Liver (tissue), 9 donors: ENCODE measurements around the gene PAX5. TPM values are rescaled to one million over a fixed set of nuclear protein-coding genes. Genes with fewer than 3 reads are reported as not detected.

Source experiments
- DNase-seq: peaks from one replicate; pipeline ENCODE4 v3.0.0-alpha.2; 2017; ENCODE audit warnings: low spot score
- H3K27ac ChIP-seq, 2 donors: one replicate each; pipeline ENCODE4 v1.7.0; 2013; ENCODE audit warnings: inconsistent platforms in 2 of 2, low read length in 2 of 2, control low read depth in 1 of 2, low read depth in 1 of 2, mild to moderate bottlenecking in 1 of 2
- H3K27me3 ChIP-seq, 4 donors: one replicate each; pipeline versions ENCODE4 v1.6.1 to v1.7.0; 2013; ENCODE audit warnings: low read length in 3 of 4, inconsistent platforms in 1 of 4, mild to moderate bottlenecking in 1 of 4, moderate library complexity in 1 of 4; ENCODE audit not compliant: control insufficient read depth in 4 of 4, insufficient read depth in 4 of 4
- H3K36me3 ChIP-seq, 4 donors: one replicate each; pipeline versions ENCODE4 v1.6.1 to v1.7.0; 2013; ENCODE audit warnings: low read length in 3 of 4, mild to moderate bottlenecking in 3 of 4, low read depth in 1 of 4, moderate library complexity in 1 of 4; ENCODE audit not compliant: control insufficient read depth in 4 of 4, insufficient read depth in 3 of 4
- H3K4me1 ChIP-seq, 4 donors: one replicate each; pipeline versions ENCODE4 v1.6.1 to v1.7.0; 2013; ENCODE audit warnings: low read length in 3 of 4, mild to moderate bottlenecking in 3 of 4, moderate library complexity in 1 of 4; ENCODE audit not compliant: control insufficient read depth in 4 of 4, insufficient read depth in 4 of 4
- H3K4me3 ChIP-seq, 3 donors: one replicate each; pipeline versions ENCODE4 v1.6.1 to v1.7.0; 2013; ENCODE audit warnings: low read length in 3 of 3, control low read depth in 1 of 3, low read depth in 1 of 3, mild to moderate bottlenecking in 1 of 3
- H3K9ac ChIP-seq, 2 donors: one replicate each; pipeline ENCODE4 v1.7.0; 2013; ENCODE audit warnings: low read length in 2 of 2, mild to moderate bottlenecking in 2 of 2, moderate library complexity in 2 of 2, control low read depth in 1 of 2, low read depth in 1 of 2
- H3K9me3 ChIP-seq, 4 donors: one replicate each; pipeline versions ENCODE4 v1.6.1 to v1.7.0; 2013; ENCODE audit warnings: low read length in 3 of 4; ENCODE audit not compliant: control insufficient read depth in 4 of 4
- ATF3 ChIP-seq: IDR thresholded peaks from 2 replicates; pipeline ENCODE4 v1.6.1; 2016; ENCODE audit warnings: antibody characterized with exemption
- CTCF ChIP-seq: fragments of 150-350 bp; IDR thresholded peaks from 2 replicates; pipeline ENCODE4 v1.5.1; 2017; ENCODE audit warnings: improper control_type of control experiment, low read depth, low read length; ENCODE audit not compliant: missing input control
- EGR1 ChIP-seq, 2 donors: IDR thresholded peaks; 2 replicates each; pipeline ENCODE4 v1.6.1; 2016 to 2018; ENCODE audit warnings: antibody characterized with exemption in 2 of 2, low read depth in 2 of 2
- FOXA1 ChIP-seq: IDR thresholded peaks from 2 replicates; pipeline ENCODE4 v1.6.1; 2016; ENCODE audit warnings: antibody characterized with exemption
- GABPA ChIP-seq, 2 donors: IDR thresholded peaks in 1 of 2; conservative IDR thresholded peaks in 1 of 2; 2 replicates each; pipeline ENCODE4 v1.6.1; 2016; ENCODE audit warnings: antibody characterized with exemption in 2 of 2, mild to moderate bottlenecking in 1 of 2, moderate library complexity in 1 of 2
- HNF4A ChIP-seq, 2 donors: conservative IDR thresholded peaks; 2 replicates each; pipeline ENCODE4 v1.6.1; 2016; ENCODE audit warnings: antibody characterized with exemption in 2 of 2, mild to moderate bottlenecking in 2 of 2
- HNF4G ChIP-seq: IDR thresholded peaks from 2 replicates; pipeline ENCODE4 v1.6.1; 2016; ENCODE audit warnings: antibody characterized with exemption
- JUND ChIP-seq, 2 donors: IDR thresholded peaks; 2 replicates each; pipeline ENCODE4 v1.6.1; 2016; ENCODE audit warnings: antibody characterized with exemption in 2 of 2
- MAX ChIP-seq: IDR thresholded peaks from 2 replicates; pipeline ENCODE4 v1.6.1; 2016; ENCODE audit warnings: antibody characterized with exemption
- NR2F2 ChIP-seq: IDR thresholded peaks from 2 replicates; pipeline ENCODE4 v1.6.1; 2016; ENCODE audit warnings: antibody characterized with exemption
- RAD21 ChIP-seq, 2 donors: IDR thresholded peaks; 2 replicates each; pipeline ENCODE4 v1.6.1; 2016; ENCODE audit warnings: antibody characterized with exemption in 2 of 2, mild to moderate bottlenecking in 2 of 2
- REST ChIP-seq: IDR thresholded peaks from 2 replicates; pipeline ENCODE4 v1.6.1; 2016; ENCODE audit warnings: antibody characterized with exemption, mild to moderate bottlenecking
- RXRA ChIP-seq, 2 donors: IDR thresholded peaks; 2 replicates each; pipeline ENCODE4 v1.6.1; 2017 to 2018; ENCODE audit warnings: antibody characterized with exemption in 2 of 2, mild to moderate bottlenecking in 1 of 2
- SP1 ChIP-seq: IDR thresholded peaks from 2 replicates; pipeline ENCODE4 v1.6.1; 2018; ENCODE audit warnings: antibody characterized with exemption, mild to moderate bottlenecking
- TAF1 ChIP-seq: conservative IDR thresholded peaks from 2 replicates; pipeline ENCODE4 v1.6.1; 2016; ENCODE audit warnings: antibody characterized with exemption, mild to moderate bottlenecking
- YY1 ChIP-seq: IDR thresholded peaks from 2 replicates; pipeline ENCODE4 v1.6.1; 2016; ENCODE audit warnings: antibody characterized with exemption, mild to moderate bottlenecking
- ZBTB33 ChIP-seq: IDR thresholded peaks from 2 replicates; pipeline ENCODE4 v1.6.1; 2016; ENCODE audit warnings: antibody characterized with exemption
- WGBS: extraction: QIAGEN DNeasy Blood & Tissue Kit; methylation state at CpG from one replicate; pipeline ENCODE4 v1.1.7; 2013; 5-methylcytosine and 5-hydroxymethylcytosine counted together
- polyA plus RNA-seq, 2 donors: library from polyadenylated mRNA; stranded (reverse) in 1 of 2; unstranded in 1 of 2; fragments of 200-250 nt in 1 of 2; fragments of >200 nt in 1 of 2; fragmentation: Nextera tagmentation in 1 of 2; extraction: Ambion mirVana in 1 of 2; gene quantifications; one replicate each; pipeline versions ENCODE4 v1.2.1 to v1.2.3, GENCODE V29; 2013 to 2015
- total RNA-seq, 2 donors: library from RNA; depleted of rRNA; stranded (reverse); fragments of >200 nt; gene quantifications; one replicate each; pipeline ENCODE4 v1.2.3, GENCODE V29; 2014
- donor health status: healthy.
- donor health status: healthy.
- donor health status: healthy.
- donor health status: healthy.
- donor health status: healthy.

Gene PAX5
- total and polyA plus RNA-seq, 4 donors = 0.05 to 2.7 (median 0.11) TPM

GRCh38 chr9:36823466-36823865 lies 210.6 kb downstream of the PAX5 start:
- Histone ChIP-seq H3K36me3 (no peaks in the 10 kb centered on the region), H3K4me3 (no peak overlapping the region), H3K27ac (no peak overlapping the region), H3K4me1 (no peaks in the 10 kb centered on the region), H3K9me3 (no peaks in the 10 kb centered on the region), H3K27me3 (peaks cover 0 to 3% (median 0%) of the 10 kb centered on the region in 4 donors), H3K9ac (no peak overlapping the region)
- no peak for DNase-seq
- TF ChIP-seq REST (no peak), TAF1 (no peak)
- WGBS = 88% methylated on average over 6 of the region's 6 CpGs

GRCh38 chr9:36822201-36822600 lies 211.9 kb downstream of the PAX5 start:
- no peak for DNase-seq
- Histone ChIP-seq H3K9me3 (no peaks in the 10 kb centered on the region), H3K36me3 (no peaks in the 10 kb centered on the region), H3K4me3 (no peak overlapping the region), H3K4me1 (no peaks in the 10 kb centered on the region), H3K27ac (no peak overlapping the region), H3K9ac (no peak overlapping the region), H3K27me3 (peaks cover 0 to 3% (median 0%) of the 10 kb centered on the region in 4 donors)
- no peak for TF ChIP-seq NR2F2
- TF ChIP-seq TAF1 = no peak
- TF ChIP-seq HNF4A (conservative IDR thresholded peaks at IDR 0.05) = no peak
- TF ChIP-seq MAX = no peak
- no peak for TF ChIP-seq YY1
- no peak for TF ChIP-seq ATF3
- TF ChIP-seq RAD21 (IDR thresholded peaks at IDR 0.05) = no peak
- TF ChIP-seq GABPA (IDR thresholded peaks at IDR 0.05 in 1 of 2, conservative IDR thresholded peaks at IDR 0.05 in 1 of 2) = no peak
- no peak for TF ChIP-seq HNF4G
- TF ChIP-seq EGR1 (IDR thresholded peaks at IDR 0.05; ENCODE audit: low read depth in 2 of 2) = no peak
- TF ChIP-seq RXRA (IDR thresholded peaks at IDR 0.05) = no peak
- no peak for TF ChIP-seq JUND (IDR thresholded peaks at IDR 0.05)
- WGBS = 81% methylated on average over 6 of the region's 6 CpGs

- Histone ChIP-seq H3K27ac (no peak overlapping the region), H3K4me3 (no peak overlapping the region), H3K36me3 (no peaks in the 10 kb centered on the region), H3K9ac (no peak overlapping the region), H3K9me3 (no peaks in the 10 kb centered on the region), H3K27me3 (peaks cover 0 to 3% (median 0%) of the 10 kb centered on the region in 4 donors), H3K4me1 (no peaks in the 10 kb centered on the region)
- DNase-seq = no peak
- 78% methylated on average over 21 of the region's 21 CpGs for WGBS
- no peak for TF ChIP-seq YY1
- no peak for TF ChIP-seq RAD21 (IDR thresholded peaks at IDR 0.05)
- TF ChIP-seq REST = no peak
- no peak for TF ChIP-seq CTCF
- no peak for TF ChIP-seq FOXA1
- no peak for TF ChIP-seq GABPA (IDR thresholded peaks at IDR 0.05 in 1 of 2, conservative IDR thresholded peaks at IDR 0.05 in 1 of 2)
- TF ChIP-seq EGR1 (IDR thresholded peaks at IDR 0.05; ENCODE audit: low read depth in 2 of 2) = no peak
- no peak for TF ChIP-seq ZBTB33
- TF ChIP-seq SP1 = no peak
- no peak for TF ChIP-seq HNF4G
These were observed 213.6 kb downstream of the PAX5 start for GRCh38 chr9:36820392-36820861.
